ENCODE results near the gene DERL2.

Gene DERL2

GRCh38 chr17:5501685-5502084 lies 15.7 kb upstream of the DERL2 start:
- TF ChIP-seq CTCF (IDR thresholded peaks at IDR 0.05; ENCODE audit: insufficient read depth, missing control alignments): no peak
- no peak for DNase-seq (ENCODE audit: insufficient read length, low spot score)
- FAIRE-seq: no peak

- FAIRE-seq: no peak
- no peak for TF ChIP-seq CTCF (IDR thresholded peaks at IDR 0.05; ENCODE audit: insufficient read depth, missing control alignments)
These were observed 14.8 kb upstream of the DERL2 start for GRCh38 chr17:5500589-5501391.

GRCh38 chr17:5500247-5500588 lies 14.2 kb upstream of the DERL2 start:
- FAIRE-seq (no peak), DNase-seq (ENCODE audit: insufficient read length, low spot score) (no peak)
- TF ChIP-seq CTCF (IDR thresholded peaks at IDR 0.05; ENCODE audit: insufficient read depth, missing control alignments): no peak

More at GRCh38 chr17:5500589-5501391, 14.8 kb upstream of the DERL2 start:
- DNase-seq (ENCODE audit: insufficient read length, low spot score): peak; percentile 90

GRCh38 chr17:5499476-5500231 lies 13.7 kb upstream of the DERL2 start:
- TF ChIP-seq CTCF (IDR thresholded peaks at IDR 0.05; ENCODE audit: insufficient read depth, missing control alignments): no peak
- peak; percentile 35 for DNase-seq (ENCODE audit: insufficient read length, low spot score)
- no peak for FAIRE-seq

- DNase-seq (ENCODE audit: insufficient read length, low spot score) (no peak), FAIRE-seq (no peak)
- no peak for TF ChIP-seq CTCF (IDR thresholded peaks at IDR 0.05; ENCODE audit: insufficient read depth, missing control alignments)
These were observed 7.0 kb upstream of the DERL2 start for GRCh38 chr17:5492970-5493369.

GRCh38 chr17:5488752-5489151 lies 2.8 kb upstream of the DERL2 start:
- no peak for TF ChIP-seq CTCF (IDR thresholded peaks at IDR 0.05; ENCODE audit: insufficient read depth, missing control alignments)
- no peak for DNase-seq (ENCODE audit: insufficient read length, low spot score)
- FAIRE-seq: no peak

All from D721Med (cell line).